H1 (cell line): ENCODE results near the gene BFSP2.

Source experiments
- BCL11A ChIP-seq, 2 experiments: IDR thresholded peaks; one replicate each; pipeline ENCODE4 v1.6.1; 2011; ENCODE audit warnings: low read depth in 2 of 2, low read length in 2 of 2, mild to moderate bottlenecking in 2 of 2
- CHD1 ChIP-seq: IDR thresholded peaks from 2 replicates; pipeline ENCODE4 v1.6.1; 2012; ENCODE audit warnings: low read depth, low read length, improper control_type of control experiment
- CHD2 ChIP-seq: IDR thresholded peaks from 2 replicates; pipeline ENCODE4 v1.6.1; 2012; ENCODE audit warnings: low read length, improper control_type of control experiment
- JUND ChIP-seq: IDR thresholded peaks from 2 replicates; pipeline ENCODE4 v1.6.1; 2011; ENCODE audit warnings: mild to moderate bottlenecking, improper control_type of control experiment, low read length
- KDM1A ChIP-seq: fragments of 200-600, 300-600 bp; sonication (generic); IDR thresholded peaks from 2 replicates; pipeline ENCODE4 v1.7.1; 2016; ENCODE audit warnings: mild to moderate bottlenecking, low read length, borderline replicate concordance
- POLR2A ChIP-seq, 2 experiments: IDR thresholded peaks; 1 replicate in 1 of 2; 2 replicates in 1 of 2; pipeline ENCODE4 v1.6.1; 2011; ENCODE audit warnings: low read depth in 2 of 2, low read length in 2 of 2, mild to moderate bottlenecking in 2 of 2; ENCODE audit errors: control extremely low read depth in 1 of 2
- POLR2AphosphoS5 ChIP-seq: IDR thresholded peaks from 2 replicates; pipeline ENCODE4 v1.6.1; 2011; ENCODE audit warnings: low read depth, low read length
- SIRT6 ChIP-seq: IDR thresholded peaks from one replicate; pipeline ENCODE4 v1.7.1; 2012; ENCODE audit warnings: low read length, inconsistent platforms
- YY1 ChIP-seq: IDR thresholded peaks from 2 replicates; pipeline ENCODE4 v1.6.1; 2011; ENCODE audit warnings: low read depth, mild to moderate bottlenecking, low read length
- ZNF274 ChIP-seq: IDR thresholded peaks from 2 replicates; pipeline ENCODE4 v1.7.0; 2012; ENCODE audit warnings: low read length, borderline replicate concordance; ENCODE audit errors: extremely low read depth
- TF ChIP-seq, protein P1 (sequence below), 3 experiments: IDR thresholded peaks; 1 replicate in 2 of 3; 2 replicates in 1 of 3; pipeline versions ENCODE4 v1.5.1 to v1.6.1; 2011; ENCODE audit warnings: low read length in 3 of 3, mild to moderate bottlenecking in 3 of 3, inconsistent platforms in 2 of 3, low read depth in 1 of 3, moderate library complexity in 1 of 3; ENCODE audit not compliant: insufficient read depth in 1 of 3; ENCODE audit errors: control extremely low read depth in 1 of 3
- TF ChIP-seq, protein P2 (sequence below): IDR thresholded peaks from 2 replicates; pipeline ENCODE4 v1.6.1; 2012; ENCODE audit warnings: inconsistent platforms
- TF ChIP-seq, protein P3 (sequence below): IDR thresholded peaks from 2 replicates; pipeline ENCODE4 v1.6.1; 2012; ENCODE audit warnings: low read length, inconsistent platforms

DNA sequence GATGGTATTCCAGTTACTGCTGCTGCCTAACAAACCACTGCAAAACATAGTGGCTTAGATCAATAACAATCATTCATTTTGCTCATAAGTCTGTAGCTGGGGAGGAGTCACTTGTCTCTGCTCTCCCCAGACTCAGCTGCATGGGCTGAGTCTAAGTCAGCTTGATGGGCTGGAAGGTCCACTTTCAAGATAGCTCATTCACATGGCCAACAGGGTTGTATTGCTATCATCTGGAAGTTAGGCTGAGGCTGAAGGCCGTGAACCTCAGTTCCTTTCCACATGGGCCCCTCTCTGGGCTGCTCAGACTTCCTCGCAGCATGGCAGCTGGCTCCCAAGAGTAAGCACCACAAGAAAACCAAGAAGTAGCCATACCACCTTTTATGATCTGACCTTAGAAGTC lies 28.7 kb upstream of the BFSP2 start:
- TF ChIP-seq POLR2A (IDR thresholded peaks at IDR 0.05; ENCODE audit: control extremely low read depth in 1 of 2, low read depth in 2 of 2, low read length in 2 of 2), result no peak
- TF ChIP-seq YY1, result no peak
- no peak for TF ChIP-seq POLR2AphosphoS5
- TF ChIP-seq, protein P1, sequence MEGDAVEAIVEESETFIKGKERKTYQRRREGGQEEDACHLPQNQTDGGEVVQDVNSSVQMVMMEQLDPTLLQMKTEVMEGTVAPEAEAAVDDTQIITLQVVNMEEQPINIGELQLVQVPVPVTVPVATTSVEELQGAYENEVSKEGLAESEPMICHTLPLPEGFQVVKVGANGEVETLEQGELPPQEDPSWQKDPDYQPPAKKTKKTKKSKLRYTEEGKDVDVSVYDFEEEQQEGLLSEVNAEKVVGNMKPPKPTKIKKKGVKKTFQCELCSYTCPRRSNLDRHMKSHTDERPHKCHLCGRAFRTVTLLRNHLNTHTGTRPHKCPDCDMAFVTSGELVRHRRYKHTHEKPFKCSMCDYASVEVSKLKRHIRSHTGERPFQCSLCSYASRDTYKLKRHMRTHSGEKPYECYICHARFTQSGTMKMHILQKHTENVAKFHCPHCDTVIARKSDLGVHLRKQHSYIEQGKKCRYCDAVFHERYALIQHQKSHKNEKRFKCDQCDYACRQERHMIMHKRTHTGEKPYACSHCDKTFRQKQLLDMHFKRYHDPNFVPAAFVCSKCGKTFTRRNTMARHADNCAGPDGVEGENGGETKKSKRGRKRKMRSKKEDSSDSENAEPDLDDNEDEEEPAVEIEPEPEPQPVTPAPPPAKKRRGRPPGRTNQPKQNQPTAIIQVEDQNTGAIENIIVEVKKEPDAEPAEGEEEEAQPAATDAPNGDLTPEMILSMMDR (IDR thresholded peaks at IDR 0.05; ENCODE audit: control extremely low read depth in 1 of 3, insufficient read depth in 1 of 3, low read depth in 1 of 3, low read length in 3 of 3), result no peak
- no peak for TF ChIP-seq CHD1
- no peak for TF ChIP-seq JUND
- TF ChIP-seq SIRT6, result no peak
- TF ChIP-seq KDM1A, result no peak
- TF ChIP-seq CHD2, result no peak
- TF ChIP-seq, protein P2, sequence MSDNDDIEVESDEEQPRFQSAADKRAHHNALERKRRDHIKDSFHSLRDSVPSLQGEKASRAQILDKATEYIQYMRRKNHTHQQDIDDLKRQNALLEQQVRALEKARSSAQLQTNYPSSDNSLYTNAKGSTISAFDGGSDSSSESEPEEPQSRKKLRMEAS, result no peak
- TF ChIP-seq ZNF274, result no peak
- no peak for TF ChIP-seq BCL11A (IDR thresholded peaks at IDR 0.05; ENCODE audit: low read depth in 2 of 2, low read length in 2 of 2)
- TF ChIP-seq, protein P3, sequence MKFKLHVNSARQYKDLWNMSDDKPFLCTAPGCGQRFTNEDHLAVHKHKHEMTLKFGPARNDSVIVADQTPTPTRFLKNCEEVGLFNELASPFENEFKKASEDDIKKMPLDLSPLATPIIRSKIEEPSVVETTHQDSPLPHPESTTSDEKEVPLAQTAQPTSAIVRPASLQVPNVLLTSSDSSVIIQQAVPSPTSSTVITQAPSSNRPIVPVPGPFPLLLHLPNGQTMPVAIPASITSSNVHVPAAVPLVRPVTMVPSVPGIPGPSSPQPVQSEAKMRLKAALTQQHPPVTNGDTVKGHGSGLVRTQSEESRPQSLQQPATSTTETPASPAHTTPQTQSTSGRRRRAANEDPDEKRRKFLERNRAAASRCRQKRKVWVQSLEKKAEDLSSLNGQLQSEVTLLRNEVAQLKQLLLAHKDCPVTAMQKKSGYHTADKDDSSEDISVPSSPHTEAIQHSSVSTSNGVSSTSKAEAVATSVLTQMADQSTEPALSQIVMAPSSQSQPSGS, result no peak
